HG03060 (cell line): ENCODE results near the gene LLGL1.

ENCODE experiments used
- ATAC-seq: cut with Tn5 transposase; IDR thresholded peaks from one replicate; pipeline ENCODE4 v1.9.1; 2021; ENCODE audit warnings: low read depth, moderate number of reproducible peaks; ENCODE audit not compliant: unreplicated experiment

LLGL1 gene

GRCh38 chr17:18225121-18225641 is at the start of gene LLGL1:
Gene LLGL1 (plus strand): TSS chr17:18225635. CDS start chr17:18225683, 48 bp downstream.
- no peak for ATAC-seq

DNA sequence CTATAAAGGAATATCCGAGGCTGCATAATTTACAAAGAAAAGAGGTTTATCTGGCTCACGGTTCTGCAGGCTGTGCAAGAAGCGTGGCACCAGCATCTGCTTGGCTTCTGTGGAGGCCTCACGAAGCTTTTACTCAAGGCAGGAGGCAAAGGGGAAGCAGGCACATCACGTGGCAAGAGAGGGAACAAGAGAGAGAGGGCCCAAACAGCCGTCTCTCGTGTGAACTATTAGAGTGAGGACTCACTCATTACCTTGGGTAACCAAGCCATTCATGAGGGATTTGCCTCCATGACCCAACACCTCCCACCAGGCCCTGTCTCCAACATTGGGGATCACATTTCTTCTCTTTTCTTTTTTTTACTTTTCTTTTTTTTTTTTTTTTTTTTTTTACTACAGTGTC is 49.3 kb upstream of the LLGL1 start:
- no peak for ATAC-seq

DNA sequence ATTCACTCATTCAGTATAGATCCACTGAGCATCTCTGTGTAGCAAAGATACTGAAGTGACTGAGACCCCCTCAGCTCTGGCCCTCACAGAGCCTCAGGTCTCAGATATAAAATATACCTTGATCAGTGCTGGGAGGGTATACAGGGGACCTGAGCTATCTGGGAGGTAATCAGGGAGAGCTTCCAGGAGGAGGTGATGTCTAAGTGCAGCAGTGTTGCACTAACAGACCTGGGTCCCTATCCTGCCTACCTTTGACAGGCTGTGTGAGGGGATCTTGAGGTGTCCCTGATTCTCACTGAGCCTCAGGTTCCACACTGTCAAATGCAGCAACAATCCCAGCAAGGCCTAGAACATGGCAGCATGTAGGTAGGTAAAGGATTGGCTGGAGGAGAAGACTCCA is 48.3 kb upstream of the LLGL1 start:
- no peak for ATAC-seq

GRCh38 chr17:18177722-18178121 is 47.7 kb upstream of the LLGL1 start:
- no peak for ATAC-seq

- ATAC-seq, result no peak
These were observed 46.2 kb upstream of the LLGL1 start for GRCh38 chr17:18179196-18179595.

DNA sequence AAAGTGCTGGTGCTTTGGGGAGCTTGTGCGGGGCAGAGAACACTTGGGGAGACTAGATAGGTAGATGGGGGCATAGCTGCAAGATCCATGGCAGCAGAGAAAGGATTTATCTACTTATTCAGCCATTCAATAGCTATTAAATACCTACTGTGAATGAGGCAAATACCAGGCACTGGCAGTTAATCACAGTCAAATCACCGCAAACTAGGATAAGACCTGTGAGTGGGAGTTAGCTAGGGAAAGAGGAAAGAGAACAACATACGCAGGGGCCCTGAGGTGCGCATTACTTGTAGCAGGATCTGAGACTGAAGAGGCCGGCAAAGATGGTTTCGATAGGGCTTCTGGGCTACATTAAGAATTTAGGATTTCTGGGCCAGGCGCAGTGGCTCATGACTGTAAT is 45.6 kb upstream of the LLGL1 start:
- no peak for ATAC-seq

- no peak for ATAC-seq
These were observed 44.1 kb upstream of the LLGL1 start for GRCh38 chr17:18181358-18181757.

DNA sequence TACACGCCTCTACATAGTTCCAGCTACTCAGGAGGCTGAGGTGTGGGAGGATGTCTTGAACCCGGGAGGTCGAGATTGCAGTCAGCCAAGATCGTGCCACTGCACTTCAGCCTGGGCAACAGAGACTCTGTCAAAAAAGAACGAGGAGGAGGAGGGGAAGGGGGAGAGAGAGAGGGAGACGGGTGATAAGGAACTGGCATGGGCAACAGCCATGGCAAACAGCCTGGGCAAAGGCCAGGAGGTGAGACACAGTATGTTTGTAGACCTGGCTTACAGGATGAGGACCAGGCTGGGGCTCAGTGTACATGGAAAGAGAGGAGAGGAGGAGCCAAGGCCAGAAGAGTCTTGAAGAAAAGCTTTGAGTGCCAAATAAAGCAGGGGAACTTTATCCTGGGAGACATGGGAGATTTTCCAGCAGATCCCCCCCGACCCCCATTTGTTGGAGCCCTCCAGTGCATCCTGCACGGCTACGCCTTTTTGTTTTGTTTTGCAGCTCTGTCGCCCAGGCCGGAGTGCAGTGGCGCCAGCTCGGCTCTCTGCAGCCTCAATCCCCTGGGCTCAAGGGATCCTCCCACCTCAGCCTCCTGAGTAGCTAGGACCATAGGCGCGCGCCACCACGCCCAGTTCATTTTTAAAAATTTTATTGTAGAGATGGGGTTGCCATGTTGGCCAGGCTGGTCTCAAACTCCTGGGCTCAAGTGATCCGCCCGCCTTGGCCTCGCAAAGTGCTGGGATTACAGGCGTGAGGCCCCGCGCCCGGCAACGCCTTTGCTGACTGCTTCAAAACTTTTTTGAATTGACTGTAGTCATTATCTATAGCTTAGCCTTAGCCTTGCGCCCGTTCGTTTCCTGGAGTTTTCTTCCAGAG is 43.1 kb upstream of the LLGL1 start:
- no peak for ATAC-seq

- ATAC-seq, result peak; percentile 10
These were observed 42.5 kb upstream of the LLGL1 start for GRCh38 chr17:18182978-18183333.

GRCh38 chr17:18183334-18184142 is 41.9 kb upstream of the LLGL1 start, which contains the start of gene ALKBH5:
Gene ALKBH5 (plus strand): TSS chr17:18183828. CDS start chr17:18184244, 416 bp downstream.
- ATAC-seq, result peak; percentile 84

- no peak for ATAC-seq
These were observed 41.0 kb upstream of the LLGL1 start for GRCh38 chr17:18184143-18185031.

GRCh38 chr17:18185391-18185790 is 40.0 kb upstream of the LLGL1 start:
- ATAC-seq, result no peak

DNA sequence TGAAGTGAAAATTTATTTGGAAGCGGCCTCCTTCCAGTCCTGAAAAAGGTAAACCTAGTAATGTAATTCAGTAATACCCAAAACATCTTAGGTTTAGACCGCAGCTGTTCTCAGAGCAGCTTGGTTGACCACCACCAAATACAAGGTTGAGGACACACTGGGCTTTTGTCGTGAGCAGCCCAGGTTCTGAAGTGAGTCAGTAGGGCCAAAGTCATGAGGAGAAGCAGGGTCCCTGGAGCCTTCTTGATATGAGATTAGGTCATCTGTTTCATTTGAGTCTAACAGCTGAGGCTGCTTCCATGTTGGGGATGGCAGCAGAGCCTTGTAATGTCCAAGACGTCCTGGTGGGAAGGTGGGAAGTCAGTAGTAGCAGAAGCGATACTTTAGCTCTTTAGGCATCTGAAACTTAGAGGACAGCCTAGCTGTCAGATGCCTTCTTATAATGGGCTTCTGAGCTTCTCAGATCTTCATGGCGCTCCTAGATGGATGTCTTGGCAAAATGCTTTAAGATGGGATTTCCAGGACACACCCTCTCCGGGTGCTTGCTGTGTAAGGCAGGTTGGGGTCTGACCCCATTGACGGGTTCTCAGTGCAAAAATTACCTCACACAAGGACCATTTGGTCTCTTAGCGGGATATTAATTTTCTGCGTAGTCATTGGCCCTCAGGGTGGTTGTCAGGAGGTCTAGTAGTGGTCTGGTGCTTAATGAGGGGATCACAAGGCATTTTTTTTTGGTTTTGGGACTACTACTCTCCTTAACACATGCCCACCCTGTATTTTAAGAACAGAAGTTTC is 39.4 kb upstream of the LLGL1 start:
- no peak for ATAC-seq

DNA sequence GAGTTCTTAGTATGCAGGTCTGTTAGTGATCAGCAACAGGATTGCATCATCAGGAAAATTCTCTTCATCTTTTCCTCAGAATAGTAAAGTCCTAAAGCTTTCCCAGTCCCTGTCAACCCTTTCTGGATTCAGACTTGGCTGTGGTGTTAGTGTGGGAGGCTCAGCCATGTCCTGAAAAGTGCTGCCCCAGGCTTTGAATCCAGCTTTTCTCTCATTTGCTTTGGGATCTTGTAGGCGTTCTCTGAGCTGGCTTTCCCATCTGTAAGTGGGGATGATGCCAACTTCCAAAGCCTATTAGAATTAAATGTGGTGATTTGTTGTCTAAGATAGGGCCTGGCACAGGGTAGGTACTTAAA is 38.8 kb upstream of the LLGL1 start:
- ATAC-seq, result no peak

GRCh38 chr17:18187226-18187625 is 38.2 kb upstream of the LLGL1 start:
- no peak for ATAC-seq

DNA sequence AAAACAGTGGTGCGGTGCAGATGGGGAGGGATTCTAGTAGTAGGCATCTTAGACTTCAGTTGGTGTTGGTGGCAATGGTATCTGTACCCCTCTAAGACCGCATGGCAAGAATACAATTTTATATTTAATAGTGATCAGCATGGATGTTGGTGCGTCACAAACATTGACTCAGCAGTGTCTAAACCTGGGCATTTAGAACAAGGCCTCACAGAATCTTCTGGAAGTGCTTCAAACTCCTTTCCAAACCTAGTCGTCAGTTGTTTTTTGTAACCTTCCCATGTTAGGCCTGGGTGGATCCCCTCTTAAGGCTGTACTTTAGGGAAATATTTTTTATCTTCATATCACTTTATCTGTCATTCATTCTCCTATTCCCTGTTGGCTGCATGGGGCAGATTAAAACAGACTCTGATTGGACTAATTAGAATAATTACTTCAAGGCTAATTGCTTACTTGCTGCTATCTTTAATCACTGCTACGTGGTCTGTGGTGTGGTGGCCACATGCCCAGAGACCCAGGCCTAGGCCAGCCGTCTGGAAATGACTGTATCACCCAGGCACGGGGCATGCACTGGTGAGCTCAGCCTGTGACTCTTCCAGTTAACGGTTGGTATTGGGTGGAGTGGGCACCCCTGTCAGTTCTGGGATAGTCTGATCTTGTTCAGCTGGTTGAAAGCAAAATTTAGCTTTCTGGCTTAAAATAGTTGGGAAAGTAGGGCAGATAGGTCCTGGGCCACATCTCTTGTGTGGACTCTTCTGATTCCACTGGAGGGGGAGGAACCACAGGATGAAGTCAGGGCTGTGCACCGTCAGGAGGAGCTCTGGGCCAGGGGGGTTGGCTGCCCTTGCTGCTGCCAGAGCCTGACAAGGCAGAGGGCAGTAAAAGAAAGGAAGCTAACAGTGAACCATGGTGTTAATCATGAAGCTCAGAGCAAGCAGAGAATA is 37.3 kb upstream of the LLGL1 start:
- no peak for ATAC-seq

DNA sequence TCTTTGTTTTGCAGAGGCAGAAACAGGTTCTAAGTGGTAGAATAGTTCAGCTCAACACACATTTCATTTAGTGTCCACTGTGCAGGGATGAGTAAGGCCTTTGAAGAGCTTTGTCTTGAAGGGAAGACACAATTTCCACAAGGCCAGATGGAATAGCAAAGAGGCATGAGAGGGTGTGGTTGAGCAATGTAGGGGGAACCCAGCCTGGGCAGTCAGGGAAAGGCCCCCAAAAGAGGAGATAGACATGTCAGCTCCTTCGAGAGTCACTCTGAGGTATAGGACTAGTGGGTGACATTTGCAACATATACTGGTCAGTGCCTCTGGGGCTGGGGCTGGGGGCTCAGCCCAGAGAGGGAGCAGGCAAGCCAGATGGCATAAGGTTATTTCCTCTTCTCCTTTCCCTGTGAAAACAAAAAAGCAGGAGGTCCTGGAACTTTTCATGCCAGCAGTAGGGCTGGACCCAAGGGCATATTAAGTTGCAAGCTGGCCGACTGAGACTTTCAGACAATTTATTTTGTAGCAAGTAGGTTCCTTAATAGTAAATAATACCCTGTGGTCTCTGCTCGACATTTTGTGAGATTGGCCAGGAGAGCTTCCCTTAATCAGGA is 34.7 kb upstream of the LLGL1 start:
- no peak for ATAC-seq

- ATAC-seq, result no peak
These were observed 34.2 kb upstream of the LLGL1 start for GRCh38 chr17:18191236-18191667.
